HepG2 (cell line): ENCODE measurements around the gene CHST6. TPM values are rescaled to one million over a fixed set of nuclear protein-coding genes. Genes with fewer than 3 reads are reported as not detected.

Source experiments
- ETV6 ChIP-seq: sonication (generic); formaldehyde crosslinking; conservative IDR thresholded peaks from 2 replicates; pipeline ENCODE4 v1.4.0; 2020; ENCODE audit warnings: missing genetic modification reagents
- EZH2 ChIP-seq: conservative IDR thresholded peaks from 2 replicates; pipeline ENCODE4 v1.6.1; 2012; ENCODE audit warnings: mild to moderate bottlenecking, low read depth, low read length, moderate library complexity
- FIP1L1 ChIP-seq: fragments of 200-400 bp; formaldehyde crosslinking; IDR thresholded peaks from 2 replicates; pipeline ENCODE4 v1.6.1; 2018; ENCODE audit warnings: low read depth, mild to moderate bottlenecking, low read length, moderate library complexity, borderline replicate concordance; ENCODE audit not compliant: insufficient read depth
- JUND ChIP-seq: sonication (generic); formaldehyde crosslinking; IDR thresholded peaks from 2 replicates; pipeline ENCODE4 v1.8.0; 2022; ENCODE audit warnings: mild to moderate bottlenecking, missing genetic modification reagents
- NR2F1 ChIP-seq, 2 experiments: fragments of 450-650 bp in 1 of 2; formaldehyde crosslinking in 1 of 2; IDR thresholded peaks; 2 replicates each; pipeline versions ENCODE4 v1.5.0 to v1.6.1; 2016 to 2020; ENCODE audit warnings: mild to moderate bottlenecking in 1 of 2, missing compliant biosample characterization in 1 of 2, missing genetic modification reagents in 1 of 2, moderate library complexity in 1 of 2
- RARG ChIP-seq: sonication (generic); formaldehyde crosslinking; IDR thresholded peaks from 2 replicates; pipeline ENCODE4 v1.4.0; 2020; ENCODE audit warnings: low read depth, mild to moderate bottlenecking, missing genetic modification reagents
- REPIN1 ChIP-seq: sonication (generic); formaldehyde crosslinking; IDR thresholded peaks from 2 replicates; pipeline ENCODE4 v1.8.0; 2022; ENCODE audit warnings: missing genetic modification reagents, low read depth, mild to moderate bottlenecking, borderline replicate concordance
- RFXANK ChIP-seq: IDR thresholded peaks from 2 replicates; pipeline ENCODE4 v1.6.1; 2016
- ZBTB42 ChIP-seq: sonication (generic); formaldehyde crosslinking; IDR thresholded peaks from 2 replicates; pipeline ENCODE4 v1.5.0; 2020; ENCODE audit warnings: mild to moderate bottlenecking, missing genetic modification reagents
- ZNF274 ChIP-seq: sonication (generic); formaldehyde crosslinking; IDR thresholded peaks from 2 replicates; pipeline ENCODE4 v1.5.1; 2020; ENCODE audit warnings: mild to moderate bottlenecking, missing genetic modification reagents
- ZNF337 ChIP-seq: sonication (generic); formaldehyde crosslinking; IDR thresholded peaks from 2 replicates; pipeline ENCODE4 v1.5.1; 2020; ENCODE audit warnings: missing genetic modification reagents, low read depth, mild to moderate bottlenecking, borderline replicate concordance
- ZNF34 ChIP-seq: sonication (generic); formaldehyde crosslinking; IDR thresholded peaks from 2 replicates; pipeline ENCODE4 v1.4.0; 2020; ENCODE audit warnings: mild to moderate bottlenecking, missing genetic modification reagents, borderline replicate concordance
- ZNF563 ChIP-seq: sonication (generic); formaldehyde crosslinking; IDR thresholded peaks from 2 replicates; pipeline ENCODE4 v1.8.0; 2022; ENCODE audit warnings: mild to moderate bottlenecking, moderate library complexity, missing genetic modification reagents
- ZSCAN22 ChIP-seq: sonication (generic); formaldehyde crosslinking; IDR thresholded peaks from 2 replicates; pipeline ENCODE4 v1.4.0; 2020; ENCODE audit warnings: mild to moderate bottlenecking, missing genetic modification reagents
- polyA plus RNA-seq, 8 experiments: library from polyadenylated mRNA; depleted of rRNA in 3 of 8; stranded (reverse) in 7 of 8; unstranded in 1 of 8; fragments of >200 nt; fragmentation: Illumina TruSeq in 4 of 8; extraction: Trizol in 4 of 8; gene quantifications; 2 replicates each; pipeline versions ENCODE4 v1.2.1 to v1.2.3, GENCODE V29; 2011 to 2016; ENCODE audit warnings: low read depth in 4 of 8, missing spikeins in 1 of 8, mixed read lengths in 1 of 8; ENCODE audit not compliant: insufficient read depth in 1 of 8
- total RNA-seq, 5 experiments: library from RNA; depleted of rRNA; stranded (reverse); fragments of >200 nt; fragmentation: Illumina TruSeq; extraction: Trizol; gene quantifications; 2 replicates each; pipeline ENCODE4 v1.2.3, GENCODE V29; 2016; ENCODE audit warnings: low read depth in 1 of 5
- TF ChIP-seq, protein P1 (sequence below): sonication (generic); formaldehyde crosslinking; IDR thresholded peaks from 2 replicates; pipeline ENCODE4 v1.4.0; 2020; ENCODE audit warnings: missing genetic modification reagents
- TF ChIP-seq, protein P2 (sequence below): sonication (generic); formaldehyde crosslinking; IDR thresholded peaks from 2 replicates; pipeline ENCODE4 v1.9.0; 2021; ENCODE audit warnings: missing genetic modification reagents, mild to moderate bottlenecking, borderline replicate concordance
- TF ChIP-seq, protein P3 (sequence below): sonication (generic); formaldehyde crosslinking; IDR thresholded peaks from 2 replicates; pipeline ENCODE4 v1.5.1; 2020; ENCODE audit warnings: mild to moderate bottlenecking, missing genetic modification reagents, moderate library complexity
- TF ChIP-seq, protein P4 (sequence below): sonication (generic); formaldehyde crosslinking; IDR thresholded peaks from 2 replicates; pipeline ENCODE4 v1.4.0; 2020; ENCODE audit warnings: mild to moderate bottlenecking, missing genetic modification reagents
- TF ChIP-seq, protein P5 (sequence below): sonication (generic); formaldehyde crosslinking; IDR thresholded peaks from 2 replicates; pipeline ENCODE4 v1.4.0; 2020; ENCODE audit warnings: missing genetic modification reagents
- TF ChIP-seq, protein P6 (sequence below): sonication (generic); formaldehyde crosslinking; IDR thresholded peaks from 2 replicates; pipeline ENCODE4 v1.8.1; 2022; ENCODE audit warnings: low read depth, mild to moderate bottlenecking, missing genetic modification reagents

CHST6 gene
- total and polyA plus RNA-seq, 2 of the 13 experiments (the other 11 are each of a cell fraction or from before 2014, with no cell fraction given) = 0.18 to 0.91 TPM

DNA sequence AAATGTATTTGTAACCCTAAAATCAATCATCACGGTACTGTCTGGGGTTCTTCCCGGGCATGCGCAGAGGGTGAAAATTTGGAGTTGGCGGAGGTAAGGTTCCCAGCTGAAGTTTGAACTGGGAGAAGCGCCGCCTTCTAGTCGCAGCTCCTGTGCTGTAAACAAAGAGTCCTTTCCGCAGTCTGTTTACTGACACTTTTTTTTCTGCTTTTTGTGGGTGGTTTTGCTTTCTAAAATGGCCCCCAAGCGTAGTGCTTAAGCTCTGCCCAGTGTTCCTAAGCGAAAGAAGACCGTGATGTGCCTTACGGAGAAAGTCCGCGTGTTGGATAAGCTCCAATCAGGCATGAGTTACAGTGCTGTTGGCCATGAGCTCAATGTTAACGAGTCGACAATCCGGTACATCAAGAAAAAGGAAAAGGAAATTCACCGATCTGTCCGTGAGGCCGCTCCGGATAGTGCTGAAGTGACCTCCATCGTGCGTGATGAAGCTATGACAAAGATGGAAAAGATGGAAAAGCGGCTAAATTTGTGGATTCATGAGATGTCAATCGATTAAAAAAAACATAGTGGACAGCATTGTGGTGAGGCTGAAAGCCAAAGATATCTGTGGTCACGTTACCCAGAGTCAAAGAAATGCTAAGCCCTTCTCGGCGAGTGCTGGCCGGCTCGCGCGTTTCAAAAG, 61.4 kb downstream of the CHST6 start (continued):
- TF ChIP-seq ETV6 (CRISPR knock-in tag) (no peak), NR2F1 (CRISPR knock-in tag; IDR thresholded peaks at IDR 0.05) (no peak), REPIN1 (CRISPR knock-in tag) (peak; percentile 27; the same call in 1 of the 2 replicates), ZNF34 (CRISPR knock-in tag) (no peak), RARG (CRISPR knock-in tag) (no peak), JUND (CRISPR knock-in tag) (no peak), ZNF274 (CRISPR knock-in tag) (no peak; the same call in 1 of the 2 replicates), ZNF337 (no peak), FIP1L1 (no peak), ZBTB42 (CRISPR knock-in tag) (no peak), ZSCAN22 (no peak; the same call in 1 of the 2 replicates), RFXANK (CRISPR knock-in tag) (no peak), EZH2 (no peak), ZNF563 (peak; percentile 75)
- TF ChIP-seq, protein P1, sequence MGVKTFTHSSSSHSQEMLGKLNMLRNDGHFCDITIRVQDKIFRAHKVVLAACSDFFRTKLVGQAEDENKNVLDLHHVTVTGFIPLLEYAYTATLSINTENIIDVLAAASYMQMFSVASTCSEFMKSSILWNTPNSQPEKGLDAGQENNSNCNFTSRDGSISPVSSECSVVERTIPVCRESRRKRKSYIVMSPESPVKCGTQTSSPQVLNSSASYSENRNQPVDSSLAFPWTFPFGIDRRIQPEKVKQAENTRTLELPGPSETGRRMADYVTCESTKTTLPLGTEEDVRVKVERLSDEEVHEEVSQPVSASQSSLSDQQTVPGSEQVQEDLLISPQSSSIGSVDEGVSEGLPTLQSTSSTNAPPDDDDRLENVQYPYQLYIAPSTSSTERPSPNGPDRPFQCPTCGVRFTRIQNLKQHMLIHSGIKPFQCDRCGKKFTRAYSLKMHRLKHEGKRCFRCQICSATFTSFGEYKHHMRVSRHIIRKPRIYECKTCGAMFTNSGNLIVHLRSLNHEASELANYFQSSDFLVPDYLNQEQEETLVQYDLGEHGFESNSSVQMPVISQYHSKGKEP (CRISPR knock-in tag) = no peak
- TF ChIP-seq, protein P2, sequence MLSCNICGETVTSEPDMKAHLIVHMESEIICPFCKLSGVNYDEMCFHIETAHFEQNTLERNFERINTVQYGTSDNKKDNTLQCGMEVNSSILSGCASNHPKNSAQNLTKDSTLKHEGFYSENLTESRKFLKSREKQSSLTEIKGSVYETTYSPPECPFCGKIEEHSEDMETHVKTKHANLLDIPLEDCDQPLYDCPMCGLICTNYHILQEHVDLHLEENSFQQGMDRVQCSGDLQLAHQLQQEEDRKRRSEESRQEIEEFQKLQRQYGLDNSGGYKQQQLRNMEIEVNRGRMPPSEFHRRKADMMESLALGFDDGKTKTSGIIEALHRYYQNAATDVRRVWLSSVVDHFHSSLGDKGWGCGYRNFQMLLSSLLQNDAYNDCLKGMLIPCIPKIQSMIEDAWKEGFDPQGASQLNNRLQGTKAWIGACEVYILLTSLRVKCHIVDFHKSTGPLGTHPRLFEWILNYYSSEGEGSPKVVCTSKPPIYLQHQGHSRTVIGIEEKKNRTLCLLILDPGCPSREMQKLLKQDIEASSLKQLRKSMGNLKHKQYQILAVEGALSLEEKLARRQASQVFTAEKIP (CRISPR knock-in tag) = no peak
- TF ChIP-seq, protein P3, sequence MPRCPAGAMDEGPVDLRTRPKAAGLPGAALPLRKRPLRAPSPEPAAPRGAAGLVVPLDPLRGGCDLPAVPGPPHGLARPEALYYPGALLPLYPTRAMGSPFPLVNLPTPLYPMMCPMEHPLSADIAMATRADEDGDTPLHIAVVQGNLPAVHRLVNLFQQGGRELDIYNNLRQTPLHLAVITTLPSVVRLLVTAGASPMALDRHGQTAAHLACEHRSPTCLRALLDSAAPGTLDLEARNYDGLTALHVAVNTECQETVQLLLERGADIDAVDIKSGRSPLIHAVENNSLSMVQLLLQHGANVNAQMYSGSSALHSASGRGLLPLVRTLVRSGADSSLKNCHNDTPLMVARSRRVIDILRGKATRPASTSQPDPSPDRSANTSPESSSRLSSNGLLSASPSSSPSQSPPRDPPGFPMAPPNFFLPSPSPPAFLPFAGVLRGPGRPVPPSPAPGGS (CRISPR knock-in tag) = no peak
- TF ChIP-seq, protein P4, sequence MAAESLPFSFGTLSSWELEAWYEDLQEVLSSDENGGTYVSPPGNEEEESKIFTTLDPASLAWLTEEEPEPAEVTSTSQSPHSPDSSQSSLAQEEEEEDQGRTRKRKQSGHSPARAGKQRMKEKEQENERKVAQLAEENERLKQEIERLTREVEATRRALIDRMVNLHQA (CRISPR knock-in tag) = no peak
- TF ChIP-seq, protein P5, sequence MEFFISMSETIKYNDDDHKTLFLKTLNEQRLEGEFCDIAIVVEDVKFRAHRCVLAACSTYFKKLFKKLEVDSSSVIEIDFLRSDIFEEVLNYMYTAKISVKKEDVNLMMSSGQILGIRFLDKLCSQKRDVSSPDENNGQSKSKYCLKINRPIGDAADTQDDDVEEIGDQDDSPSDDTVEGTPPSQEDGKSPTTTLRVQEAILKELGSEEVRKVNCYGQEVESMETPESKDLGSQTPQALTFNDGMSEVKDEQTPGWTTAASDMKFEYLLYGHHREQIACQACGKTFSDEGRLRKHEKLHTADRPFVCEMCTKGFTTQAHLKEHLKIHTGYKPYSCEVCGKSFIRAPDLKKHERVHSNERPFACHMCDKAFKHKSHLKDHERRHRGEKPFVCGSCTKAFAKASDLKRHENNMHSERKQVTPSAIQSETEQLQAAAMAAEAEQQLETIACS (CRISPR knock-in tag) = no peak; the same call in 1 of the 2 replicates
- TF ChIP-seq, protein P6, sequence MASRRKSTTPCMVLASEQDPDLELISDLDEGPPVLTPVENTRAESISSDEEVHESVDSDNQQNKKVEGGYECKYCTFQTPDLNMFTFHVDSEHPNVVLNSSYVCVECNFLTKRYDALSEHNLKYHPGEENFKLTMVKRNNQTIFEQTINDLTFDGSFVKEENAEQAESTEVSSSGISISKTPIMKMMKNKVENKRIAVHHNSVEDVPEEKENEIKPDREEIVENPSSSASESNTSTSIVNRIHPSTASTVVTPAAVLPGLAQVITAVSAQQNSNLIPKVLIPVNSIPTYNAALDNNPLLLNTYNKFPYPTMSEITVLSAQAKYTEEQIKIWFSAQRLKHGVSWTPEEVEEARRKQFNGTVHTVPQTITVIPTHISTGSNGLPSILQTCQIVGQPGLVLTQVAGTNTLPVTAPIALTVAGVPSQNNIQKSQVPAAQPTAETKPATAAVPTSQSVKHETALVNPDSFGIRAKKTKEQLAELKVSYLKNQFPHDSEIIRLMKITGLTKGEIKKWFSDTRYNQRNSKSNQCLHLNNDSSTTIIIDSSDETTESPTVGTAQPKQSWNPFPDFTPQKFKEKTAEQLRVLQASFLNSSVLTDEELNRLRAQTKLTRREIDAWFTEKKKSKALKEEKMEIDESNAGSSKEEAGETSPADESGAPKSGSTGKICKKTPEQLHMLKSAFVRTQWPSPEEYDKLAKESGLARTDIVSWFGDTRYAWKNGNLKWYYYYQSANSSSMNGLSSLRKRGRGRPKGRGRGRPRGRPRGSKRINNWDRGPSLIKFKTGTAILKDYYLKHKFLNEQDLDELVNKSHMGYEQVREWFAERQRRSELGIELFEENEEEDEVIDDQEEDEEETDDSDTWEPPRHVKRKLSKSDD (CRISPR knock-in tag) = 0 out of 2 replicates have a peak, but pooled peaks have one; percentile 78
